ENCODE results near the gene AKAP11.

AKAP11 gene

GRCh38 chr13:42271337-42272114, 426 bp upstream of the AKAP11 start:
- peak; percentile 95 to 99 (median 98) for DNase-seq
- intact Hi-C loops (cut with DNase I): no loop called here

GRCh38 chr13:42272804-42273175, 838 bp downstream of the AKAP11 start:
- intact Hi-C loops (cut with DNase I): no loop called here
- no peak for DNase-seq

GRCh38 chr13:42274386-42275097, 2.6 kb downstream of the AKAP11 start:
- intact Hi-C loops (cut with DNase I): no loop called here
- DNase-seq: no peak

- intact Hi-C loops (cut with DNase I): no loop called here
- DNase-seq: peak in 2 of 42 donors; percentile 8 to 16
Observed at GRCh38 chr13:42275098-42275471, 3.1 kb downstream of the AKAP11 start.

GRCh38 chr13:42275506-42275905, 3.6 kb downstream of the AKAP11 start:
- intact Hi-C loops (cut with DNase I): no loop called here

GRCh38 chr13:42276683-42277082, 4.7 kb downstream of the AKAP11 start:
- no peak for DNase-seq
- intact Hi-C loops (cut with DNase I): no loop called here

More at GRCh38 chr13:42275506-42275905, 3.6 kb downstream of the AKAP11 start:
- DNase-seq: no peak

- intact Hi-C loops (cut with DNase I): no loop called here
- DNase-seq: no peak
Observed at GRCh38 chr13:42277618-42278276, 5.8 kb downstream of the AKAP11 start.

GRCh38 chr13:42279080-42279479, 7.1 kb downstream of the AKAP11 start:
- intact Hi-C loops (cut with DNase I): no loop called here
- peak in 11 of 42 donors; percentile 5 to 45 (median 18) for DNase-seq

GRCh38 chr13:42279986-42280385, 8.0 kb downstream of the AKAP11 start:
- intact Hi-C loops (cut with DNase I): no loop called here
- no peak for DNase-seq

- DNase-seq: no peak
- intact Hi-C loops (cut with DNase I): no loop called here
Observed at GRCh38 chr13:42280537-42280936, 8.6 kb downstream of the AKAP11 start.

GRCh38 chr13:42283574-42283973, 11.6 kb downstream of the AKAP11 start:
- intact Hi-C loops (cut with DNase I): no loop called here

GRCh38 chr13:42284068-42284467, 12.1 kb downstream of the AKAP11 start:
- intact Hi-C loops (cut with DNase I): no loop called here

More at GRCh38 chr13:42283574-42283973, 11.6 kb downstream of the AKAP11 start:
- DNase-seq: no peak

GRCh38 chr13:42298392-42298791, 26.4 kb downstream of the AKAP11 start:
- no peak for DNase-seq
- intact Hi-C loops (cut with DNase I): no loop called here

More at GRCh38 chr13:42284068-42284467, 12.1 kb downstream of the AKAP11 start:
- no peak for DNase-seq

- DNase-seq: no peak
- intact Hi-C loops (cut with DNase I): no loop called here
Observed at GRCh38 chr13:42305503-42305902, 33.6 kb downstream of the AKAP11 start.

- no peak for DNase-seq
- intact Hi-C loops (cut with DNase I): no loop called here
Observed at GRCh38 chr13:42307461-42307860, 35.5 kb downstream of the AKAP11 start.

- peak in 1 of 42 donors; percentile 13 for DNase-seq
- intact Hi-C loops (cut with DNase I): no loop called here
Observed at GRCh38 chr13:42312817-42313431, 41.0 kb downstream of the AKAP11 start.

- intact Hi-C loops (cut with DNase I): no loop called here
Observed at GRCh38 chr13:42318570-42318969, 46.6 kb downstream of the AKAP11 start.

GRCh38 chr13:42320375-42320787, 48.4 kb downstream of the AKAP11 start:
- no peak for DNase-seq
- intact Hi-C loops (cut with DNase I): no loop called here

More at GRCh38 chr13:42318570-42318969, 46.6 kb downstream of the AKAP11 start:
- no peak for DNase-seq

- DNase-seq: no peak
- intact Hi-C loops (cut with DNase I): no loop called here
Observed at GRCh38 chr13:42322806-42323205, 50.9 kb downstream of the AKAP11 start.

- no peak for DNase-seq
- intact Hi-C loops (cut with DNase I): no loop called here
Observed at GRCh38 chr13:42324704-42325103, 52.8 kb downstream of the AKAP11 start.

Measured in head of caudate nucleus (tissue), 42 donors.